IMR-90 (cell line): ENCODE measurements around the gene AKT3. TPM values are rescaled to one million over a fixed set of nuclear protein-coding genes. Genes with fewer than 3 reads are reported as not detected.

Experiments
- ATAC-seq: fragments of 200-7000 bp; cut with Tn5 transposase; 2 replicates; pipeline ENCODE4 v1.9.1; 2020; ENCODE audit warnings: low read depth, mild to moderate bottlenecking, moderate library complexity
- BruUV-seq: library from RNA; stranded (reverse); fragments of 400-500 nt; replicated peaks from 2 replicates; lab custom pipeline; 2021; lab: Mats Ljungman, UMichigan
- CTCF ChIA-PET: fragments of 300-600 bp; formaldehyde crosslinking; extraction: SDS; loops from one replicate; lab custom pipeline; 2021; ENCODE audit warnings: antibody characterized with exemption; lab: Yijun Ruan, JAX
- POLR2A ChIA-PET: fragments of 300-600 bp; sonication (Branson Sonifier 250); formaldehyde crosslinking; loops from one replicate; lab custom pipeline; 2022; ENCODE audit warnings: antibody characterized with exemption; ENCODE audit not compliant: unreplicated experiment; lab: Charles Lee
- DNase-seq: peaks from one replicate; pipeline ENCODE4 v3.0.0; 2013
- H2AFZ ChIP-seq: replicated peaks from 2 replicates; pipeline ENCODE3; 2013; ENCODE audit warnings: low read length, mild to moderate bottlenecking; ENCODE audit not compliant: poor library complexity
- H2AK5ac ChIP-seq: 2 replicates; pipeline ENCODE4 v1.6.1; 2013; ENCODE audit warnings: low read depth, low read length, inconsistent platforms
- H2AK9ac ChIP-seq: replicated peaks from 2 replicates; pipeline ENCODE3; 2013; ENCODE audit warnings: mild to moderate bottlenecking, low read depth, low read length, moderate library complexity; ENCODE audit not compliant: poor library complexity
- H2BK120ac ChIP-seq: 2 replicates; pipeline ENCODE4 v1.6.1; 2013; ENCODE audit warnings: low read depth, low read length, inconsistent platforms
- H2BK15ac ChIP-seq: 3 replicates; pipeline ENCODE4 v1.6.1; 2013; ENCODE audit warnings: low read depth, low read length, inconsistent platforms
- H2BK20ac ChIP-seq: 2 replicates; pipeline ENCODE4 v1.6.1; 2013; ENCODE audit warnings: low read depth, mild to moderate bottlenecking, inconsistent platforms, low read length, moderate library complexity
- H2BK5ac ChIP-seq: 2 replicates; pipeline ENCODE4 v1.6.1; 2013; ENCODE audit warnings: mild to moderate bottlenecking, low read depth, low read length, inconsistent platforms; ENCODE audit not compliant: poor library complexity, severe bottlenecking
- H3K14ac ChIP-seq: replicated peaks from 2 replicates; pipeline ENCODE4 v1.6.1; 2013; ENCODE audit warnings: low read depth, low read length, inconsistent platforms
- H3K18ac ChIP-seq: 2 replicates; pipeline ENCODE4 v1.6.1; 2013; ENCODE audit warnings: low read depth, low read length, control low read depth
- H3K23ac ChIP-seq: 2 replicates; pipeline ENCODE4 v1.6.1; 2013; ENCODE audit warnings: low read depth, low read length, inconsistent platforms
- H3K27ac ChIP-seq: 2 replicates; pipeline ENCODE4 v1.5.1; 2013; ENCODE audit warnings: mild to moderate bottlenecking, control low read depth, low read length; ENCODE audit not compliant: insufficient read depth
- H3K27me3 ChIP-seq: 2 replicates; pipeline ENCODE4 v1.6.1; 2013; ENCODE audit warnings: low read length; ENCODE audit not compliant: control insufficient read depth, insufficient read depth
- H3K36me3 ChIP-seq: 2 replicates; pipeline ENCODE4 v1.6.1; 2013; ENCODE audit warnings: low read length, mixed read lengths; ENCODE audit not compliant: control insufficient read depth, insufficient read depth
- H3K4ac ChIP-seq: 2 replicates; pipeline ENCODE4 v1.6.1; 2013; ENCODE audit warnings: low read depth, low read length, inconsistent platforms
- H3K4me1 ChIP-seq: 2 replicates; pipeline ENCODE4 v1.6.1; 2013; ENCODE audit warnings: low read length, mixed read lengths; ENCODE audit not compliant: control insufficient read depth, insufficient read depth
- H3K4me2 ChIP-seq: 2 replicates; pipeline ENCODE4 v1.6.1; 2013; ENCODE audit warnings: low read depth, mild to moderate bottlenecking, control low read depth, low read length, moderate library complexity
- H3K4me3 ChIP-seq: 2 replicates; pipeline ENCODE4 v1.5.1; 2013; ENCODE audit warnings: low read depth, mild to moderate bottlenecking, control low read depth, low read length, moderate library complexity; ENCODE audit not compliant: insufficient read depth
- H3K56ac ChIP-seq: 2 replicates; pipeline ENCODE4 v1.6.1; 2013; ENCODE audit warnings: low read length, inconsistent platforms; ENCODE audit not compliant: insufficient read depth; ENCODE audit errors: extremely low read depth
- H3K79me1 ChIP-seq, 2 experiments: 2 replicates each; pipeline ENCODE4 v1.6.1; 2013; ENCODE audit warnings: low read length in 2 of 2, inconsistent platforms in 1 of 2, low read depth in 1 of 2
- H3K9ac ChIP-seq: 2 replicates; pipeline ENCODE4 v1.6.1; 2013; ENCODE audit warnings: low read depth, low read length, control low read depth
- H3K9me1 ChIP-seq: 2 replicates; pipeline ENCODE4 v1.6.1; 2013; ENCODE audit warnings: low read length, inconsistent platforms; ENCODE audit not compliant: insufficient read depth
- H3K9me3 ChIP-seq: 2 replicates; pipeline ENCODE4 v1.6.1; 2013; ENCODE audit warnings: low read length; ENCODE audit not compliant: control insufficient read depth, insufficient read depth
- H4K20me1 ChIP-seq: 2 replicates; pipeline ENCODE4 v1.6.1; 2013; ENCODE audit warnings: low read length, inconsistent platforms; ENCODE audit not compliant: insufficient read depth
- H4K5ac ChIP-seq: 2 replicates; pipeline ENCODE4 v1.6.1; 2013; ENCODE audit warnings: mild to moderate bottlenecking, low read depth, low read length, control low read depth
- H4K8ac ChIP-seq, 2 experiments: 2 replicates each; pipeline ENCODE4 v1.6.1; 2013; ENCODE audit warnings: low read depth in 2 of 2, low read length in 2 of 2, control low read depth in 1 of 2, inconsistent platforms in 1 of 2
- H4K91ac ChIP-seq: 2 replicates; pipeline ENCODE4 v1.6.1; 2013; ENCODE audit warnings: low read depth, low read length, inconsistent platforms; ENCODE audit not compliant: insufficient read depth
- BHLHE40 ChIP-seq: fragments of 150-350 bp; IDR thresholded peaks from 2 replicates; pipeline ENCODE4 v1.6.1; 2016; ENCODE audit warnings: mild to moderate bottlenecking, low read depth, low read length
- CEBPB ChIP-seq: IDR thresholded peaks from 2 replicates; pipeline ENCODE4 v1.6.1; 2012; ENCODE audit warnings: low read depth, low read length, improper control_type of control experiment
- CHD1 ChIP-seq: IDR thresholded peaks from 2 replicates; pipeline ENCODE4 v1.6.1; 2012; ENCODE audit warnings: low read depth, low read length, improper control_type of control experiment
- CTCF ChIP-seq: conservative IDR thresholded peaks from 2 replicates; pipeline ENCODE4 v1.5.1; 2012; ENCODE audit warnings: mild to moderate bottlenecking, low read depth, low read length, improper control_type of control experiment
- ELK1 ChIP-seq: fragments of 150-350 bp; IDR thresholded peaks from 2 replicates; pipeline ENCODE4 v1.6.1; 2016; ENCODE audit warnings: low read depth, mild to moderate bottlenecking, low read length, moderate library complexity, borderline replicate concordance
- FOS ChIP-seq: fragments of 150-350 bp; IDR thresholded peaks from 2 replicates; pipeline ENCODE4 v1.6.1; 2016; ENCODE audit warnings: low read depth, low read length
- MAFK ChIP-seq: IDR thresholded peaks from 2 replicates; pipeline ENCODE4 v1.6.1; 2012; ENCODE audit warnings: low read depth, low read length, improper control_type of control experiment
- MAZ ChIP-seq: IDR thresholded peaks from 2 replicates; pipeline ENCODE4 v1.6.1; 2012; ENCODE audit warnings: low read depth, mild to moderate bottlenecking, low read length, improper control_type of control experiment, moderate library complexity, borderline replicate concordance
- MXI1 ChIP-seq: IDR thresholded peaks from 2 replicates; pipeline ENCODE4 v1.6.1; 2012; ENCODE audit warnings: low read depth, mild to moderate bottlenecking, low read length, moderate library complexity, borderline replicate concordance
- NFE2L2 ChIP-seq: fragments of 150-350 bp; IDR thresholded peaks from 2 replicates; pipeline ENCODE4 v1.6.1; 2016; ENCODE audit warnings: low read depth, mild to moderate bottlenecking, low read length
- POLR2A ChIP-seq: IDR thresholded peaks from 2 replicates; pipeline ENCODE4 v1.6.1; 2012; ENCODE audit warnings: mild to moderate bottlenecking, low read depth, low read length
- RAD21 ChIP-seq: IDR thresholded peaks from 2 replicates; pipeline ENCODE4 v1.6.1; 2012; ENCODE audit warnings: low read length, improper control_type of control experiment
- RCOR1 ChIP-seq: IDR thresholded peaks from 2 replicates; pipeline ENCODE4 v1.6.1; 2012; ENCODE audit warnings: mild to moderate bottlenecking, low read length, improper control_type of control experiment; ENCODE audit not compliant: insufficient replicate concordance
- RFX5 ChIP-seq: IDR thresholded peaks from 2 replicates; pipeline ENCODE4 v1.8.0; 2012; ENCODE audit warnings: low read depth, mild to moderate bottlenecking, low read length, moderate library complexity
- SMC3 ChIP-seq: fragments of 150-350 bp; IDR thresholded peaks from 2 replicates; pipeline ENCODE4 v1.6.1; 2016; ENCODE audit warnings: low read depth, mild to moderate bottlenecking, antibody characterized with exemption, low read length, moderate library complexity
- WGBS, 2 experiments: methylation state at CpG; one replicate each; pipeline versions ENCODE4 v1.1.5 to v1.1.7; 2013; ENCODE audit warnings: missing lambda C conversion rate in 2 of 2; ENCODE audit not compliant: insufficient read length in 1 of 2; ENCODE audit errors: extremely low coverage in 2 of 2; 5-methylcytosine and 5-hydroxymethylcytosine counted together
- dilution Hi-C: fragments of 300-500 bp; cut with HindIII; formaldehyde crosslinking; loops from one replicate; pipeline ENCODE4 v1.14.3; 2018; ENCODE audit warnings: low sequenced_read_pairs; ENCODE audit not compliant: unreplicated experiment
- in situ Hi-C: fragments of 300-500 bp; cut with MboI; formaldehyde crosslinking; loops from 3 replicates; pipeline ENCODE4 v1.14.3; 2019; ENCODE audit warnings: low sequenced_read_pairs, inconsistent platforms, mixed read lengths
- intact Hi-C: fragments of 100-400 bp; cut with micrococcal nuclease; formaldehyde crosslinking; loops from 2 replicates; pipeline ENCODE4 v1.10.0; 2022
- polyA plus RNA-seq, 3 experiments: library from polyadenylated mRNA; depleted of rRNA; stranded (reverse); fragments of >200 nt; gene quantifications; 2 replicates each; pipeline ENCODE4 v1.2.3, GENCODE V29; 2012; ENCODE audit warnings: low replicate concordance in 1 of 3
- total RNA-seq: library from RNA; depleted of rRNA; stranded (reverse); fragments of >200 nt; gene quantifications from 2 replicates; pipeline ENCODE4 v1.2.3, GENCODE V29; 2012
- TF ChIP-seq, protein P1 (sequence below): fragments of 150-350 bp; IDR thresholded peaks from 2 replicates; pipeline ENCODE4 v1.6.1; 2017; ENCODE audit warnings: mild to moderate bottlenecking, antibody characterized with exemption, low read length, low read depth

The AKT3 gene
- total and polyA plus RNA-seq, 2 of the 4 experiments (the other 2 are of a cell fraction) = 15.2 to 19.4 TPM

GRCh38 chr1:243457363-243457982 is 392.6 kb downstream of the AKT3 start:
- H3K4me2 ChIP-seq = no peak overlapping the region
- H3K9ac ChIP-seq = no peak overlapping the region
- H3K9me3 ChIP-seq = no peaks in the 10 kb centered on the region
- no peak overlapping the region for H2AFZ ChIP-seq
- peaks cover 2% of the 10 kb centered on the region; the same call in 1 of the 2 replicates for H3K36me3 ChIP-seq
- no peak overlapping the region for H3K14ac ChIP-seq
- no TSS peak for BruUV-seq
- no peak overlapping the region for H2BK15ac ChIP-seq
- no peak for TF ChIP-seq CEBPB
- TF ChIP-seq RAD21 = no peak
- TF ChIP-seq SMC3 = no peak
- no peak for TF ChIP-seq CTCF
- TF ChIP-seq POLR2A = no peak
- no peak for TF ChIP-seq BHLHE40
- TF ChIP-seq CHD1 = no peak
- no peak for TF ChIP-seq ELK1
- no peak for TF ChIP-seq MAFK
- TF ChIP-seq RCOR1 = no peak
- TF ChIP-seq, protein P1, sequence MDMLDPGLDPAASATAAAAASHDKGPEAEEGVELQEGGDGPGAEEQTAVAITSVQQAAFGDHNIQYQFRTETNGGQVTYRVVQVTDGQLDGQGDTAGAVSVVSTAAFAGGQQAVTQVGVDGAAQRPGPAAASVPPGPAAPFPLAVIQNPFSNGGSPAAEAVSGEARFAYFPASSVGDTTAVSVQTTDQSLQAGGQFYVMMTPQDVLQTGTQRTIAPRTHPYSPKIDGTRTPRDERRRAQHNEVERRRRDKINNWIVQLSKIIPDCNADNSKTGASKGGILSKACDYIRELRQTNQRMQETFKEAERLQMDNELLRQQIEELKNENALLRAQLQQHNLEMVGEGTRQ = no peak
- TF ChIP-seq MXI1 = no peak
- no peak for TF ChIP-seq RFX5
- no peak for TF ChIP-seq MAZ
- no peak for TF ChIP-seq NFE2L2
- TF ChIP-seq FOS = no peak
- no peak overlapping the region for H3K27ac ChIP-seq
- H2BK5ac ChIP-seq = no peak overlapping the region
- H4K5ac ChIP-seq = no peak overlapping the region
- ChIA-PET CTCF (no interaction called here), POLR2A (no interaction called here)
- no peak overlapping the region for H3K18ac ChIP-seq
- H2BK20ac ChIP-seq = no peak overlapping the region
- WGBS, 2 experiments = no CpG with 5 or more reads among the region's 9 CpGs
- ATAC-seq = no peak
- no peaks in the 10 kb centered on the region for H3K79me1 ChIP-seq
- H2AK5ac ChIP-seq = no peak overlapping the region
- H3K9me1 ChIP-seq = peaks cover 2% of the 10 kb centered on the region; the same call in 1 of the 2 replicates
- H4K91ac ChIP-seq = no peak overlapping the region
- in situ Hi-C loops = no loop called here
- no peak overlapping the region for H2AK9ac ChIP-seq
- DNase-seq = no peak
- no peaks in the 10 kb centered on the region for H3K27me3 ChIP-seq
- no peak overlapping the region for H4K8ac ChIP-seq
- H3K4me3 ChIP-seq = no peak overlapping the region
- H4K20me1 ChIP-seq = no peaks in the 10 kb centered on the region
- no peak overlapping the region for H3K23ac ChIP-seq
- dilution Hi-C loops = no loop called here
- intact Hi-C loops = no loop called here
- no peak overlapping the region for H3K4ac ChIP-seq
- H3K4me1 ChIP-seq = no peaks in the 10 kb centered on the region
- no peak overlapping the region for H3K56ac ChIP-seq
- H2BK120ac ChIP-seq = no peak overlapping the region
